HG02642 (cell line): ENCODE results near the gene VSNL1.

ENCODE experiments used
- ATAC-seq: cut with Tn5 transposase; IDR thresholded peaks from one replicate; pipeline ENCODE4 v1.9.1; 2021; ENCODE audit warnings: mild to moderate bottlenecking; ENCODE audit not compliant: unreplicated experiment, poor library complexity

Gene VSNL1

GRCh38 chr2:17636257-17636656 lies 95.8 kb downstream of the VSNL1 start:
- no peak for ATAC-seq

GRCh38 chr2:17637131-17637906 lies 96.8 kb downstream of the VSNL1 start:
- no peak for ATAC-seq

- ATAC-seq, result no peak
Measured at GRCh38 chr2:17638196-17638743, 97.8 kb downstream of the VSNL1 start.

GRCh38 chr2:17640406-17640805 lies 99.9 kb downstream of the VSNL1 start:
- no peak for ATAC-seq

DNA sequence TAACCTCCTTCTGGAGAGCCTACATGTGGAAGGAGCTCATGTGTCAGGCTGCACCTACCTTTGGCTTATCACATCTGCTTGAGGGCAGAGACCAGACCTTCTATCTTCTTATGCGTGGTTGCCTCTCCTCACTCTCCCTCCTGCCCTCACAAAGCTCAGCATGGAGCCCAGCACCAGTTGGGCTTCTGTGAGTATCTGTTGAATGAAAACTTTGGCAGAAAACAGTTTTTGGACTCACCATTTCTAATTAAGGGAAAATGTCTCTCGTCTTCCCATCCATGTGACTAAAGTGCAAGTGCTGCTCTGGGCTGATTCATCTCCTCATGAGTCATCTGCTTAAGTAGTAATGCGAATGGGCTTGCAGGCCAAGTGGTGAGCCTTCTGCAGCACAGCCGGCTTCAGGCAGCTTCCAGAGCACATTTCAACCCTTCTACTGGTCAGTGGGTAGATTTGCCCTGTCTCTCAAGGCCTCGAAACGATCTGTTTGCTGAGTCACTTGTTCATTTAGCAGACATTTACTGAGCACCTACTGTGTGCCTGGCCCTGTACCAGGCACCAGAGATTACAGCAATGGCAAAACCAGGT lies 102.6 kb downstream of the VSNL1 start:
- ATAC-seq, result no peak

DNA sequence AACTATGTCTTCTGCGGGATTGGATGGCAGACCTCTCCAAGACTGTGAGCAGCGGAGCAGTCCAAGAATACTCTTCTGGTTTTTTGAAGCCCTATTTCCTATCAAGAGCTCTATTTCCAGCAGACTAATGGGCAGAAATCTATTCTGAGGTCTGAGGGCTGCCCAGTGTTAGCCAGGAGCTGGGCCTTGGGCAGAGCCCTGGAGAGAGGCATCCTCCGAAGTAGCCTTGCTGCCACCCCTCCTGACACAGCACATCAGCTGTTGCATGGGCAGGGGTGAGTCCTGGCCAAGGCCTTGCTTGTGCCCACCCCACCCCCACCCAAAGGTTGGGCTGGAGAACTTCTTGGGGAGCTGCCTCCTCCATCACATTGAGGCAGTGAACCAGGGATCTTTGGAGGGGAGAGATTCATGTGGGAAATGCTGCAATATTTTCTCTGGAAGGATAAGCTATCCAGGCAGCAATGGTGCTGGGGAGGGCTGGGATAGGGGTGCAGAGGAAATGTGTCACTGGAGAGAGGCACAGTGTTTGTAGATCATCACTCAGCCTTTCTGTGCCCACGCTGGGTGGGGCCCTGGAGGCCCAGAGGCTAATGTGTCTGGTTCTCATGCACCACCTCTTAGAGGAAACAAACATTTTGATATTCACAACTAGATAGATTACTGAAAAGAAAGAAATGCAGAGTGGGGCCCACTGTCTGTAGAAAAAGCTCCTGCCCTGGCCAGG lies 104.7 kb downstream of the VSNL1 start:
- no peak for ATAC-seq

DNA sequence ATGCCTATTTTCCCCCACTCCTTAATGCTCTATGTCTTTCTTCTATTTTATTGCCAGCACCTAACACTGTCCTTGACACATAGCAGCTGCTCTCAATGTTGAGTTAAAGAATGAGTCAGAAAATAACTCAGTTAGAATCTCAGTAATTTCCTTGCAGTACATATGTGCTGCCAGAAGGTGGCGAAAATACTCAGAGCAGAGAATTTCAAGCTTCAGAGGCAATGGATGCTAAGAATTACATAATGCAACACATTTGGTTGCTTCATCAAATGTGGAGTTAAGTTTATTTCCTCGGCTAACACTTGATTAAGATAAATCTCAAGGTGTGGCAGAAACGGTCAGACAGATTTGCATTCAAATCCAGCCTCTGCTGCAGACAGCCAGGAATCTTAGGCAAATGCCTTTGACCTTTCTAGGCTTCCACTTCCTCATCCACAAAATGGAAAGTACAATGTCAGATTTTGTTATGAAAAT lies 105.6 kb downstream of the VSNL1 start:
- peak; percentile 85 for ATAC-seq

DNA sequence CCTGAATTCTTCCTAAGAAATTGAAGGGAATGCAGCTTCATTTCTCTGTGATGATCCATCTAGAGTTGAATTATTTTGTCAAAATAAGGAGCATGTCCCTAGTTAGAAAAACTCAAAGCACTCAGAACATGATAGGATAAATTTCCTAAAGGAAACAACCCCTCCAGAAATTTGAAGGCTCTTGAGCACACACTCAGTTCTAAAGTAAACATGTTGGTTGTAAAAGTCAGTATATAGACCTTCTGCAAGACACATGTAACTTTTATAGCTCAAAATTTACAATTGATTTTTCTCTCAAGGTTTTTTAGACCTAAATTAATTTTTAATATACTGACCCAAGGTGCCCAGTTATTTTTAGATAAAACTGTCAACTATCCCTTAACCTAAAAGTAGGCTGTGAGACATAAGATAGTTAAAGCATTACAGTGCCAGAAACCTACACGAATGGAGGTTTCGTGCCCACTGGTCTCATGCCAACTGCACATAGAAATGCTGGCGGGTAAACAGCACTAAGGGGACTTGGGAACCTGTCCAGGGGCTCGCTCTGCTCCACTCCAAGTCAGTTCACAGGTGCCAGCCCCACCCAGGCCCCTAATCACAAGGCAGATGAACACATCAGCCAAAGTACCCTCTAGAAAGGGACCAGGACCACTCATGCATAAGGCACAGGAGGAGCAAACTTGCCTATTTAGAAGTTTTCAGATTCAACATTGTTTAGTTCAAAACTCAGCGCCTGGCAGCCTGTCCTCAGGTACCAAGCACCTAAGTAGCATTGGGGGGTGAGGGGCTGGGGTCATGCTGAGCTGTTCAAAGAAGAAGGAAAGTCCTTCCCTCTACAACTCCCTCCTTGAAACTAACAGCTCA lies 106.6 kb downstream of the VSNL1 start:
- no peak for ATAC-seq

- no peak for ATAC-seq
Measured at GRCh38 chr2:17648581-17648980, 108.1 kb downstream of the VSNL1 start.

- ATAC-seq, result no peak
Measured at GRCh38 chr2:17649026-17649425, 108.5 kb downstream of the VSNL1 start.

GRCh38 chr2:17652681-17653394 lies 112.3 kb downstream of the VSNL1 start:
- no peak for ATAC-seq

DNA sequence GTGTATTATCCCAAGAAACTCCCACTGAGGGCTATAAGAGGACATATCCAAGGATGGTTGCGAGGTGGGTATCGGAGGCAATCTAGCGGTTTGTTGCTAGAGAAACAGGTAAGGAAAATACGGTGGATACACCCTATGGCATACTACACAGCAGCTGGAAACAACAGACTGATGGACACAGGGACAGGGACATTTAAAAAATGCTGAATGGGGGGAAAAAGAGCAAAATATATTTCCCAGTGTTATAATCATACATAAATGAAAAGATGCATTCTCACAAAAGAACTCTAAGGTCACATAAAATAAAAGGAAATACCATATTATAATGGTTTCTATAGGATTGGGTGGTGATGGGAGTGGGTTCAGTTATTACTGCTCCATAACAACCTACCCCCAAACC lies 117.3 kb downstream of the VSNL1 start:
- no peak for ATAC-seq

- peak; percentile 79 for ATAC-seq
Measured at GRCh38 chr2:17658251-17658843, 117.9 kb downstream of the VSNL1 start.

DNA sequence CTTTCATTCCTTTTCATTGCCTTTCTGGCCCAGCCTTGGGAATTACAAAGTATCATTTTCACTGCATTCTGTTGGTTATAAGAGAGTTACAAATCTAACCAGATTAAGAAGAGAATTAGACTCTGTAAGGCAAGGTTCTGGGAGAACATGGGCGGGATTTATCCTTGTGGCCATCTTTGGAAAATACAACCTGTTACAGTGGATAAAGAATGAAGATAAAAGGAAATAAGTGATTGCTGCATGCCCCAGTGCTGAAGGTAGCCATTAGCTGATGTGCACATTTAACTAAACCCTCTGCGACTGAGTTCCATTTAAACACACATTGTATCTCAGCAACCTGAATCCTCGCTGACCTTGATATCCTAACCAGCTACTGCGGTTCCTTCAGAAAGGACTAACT lies 119.7 kb downstream of the VSNL1 start:
- ATAC-seq, result no peak

DNA sequence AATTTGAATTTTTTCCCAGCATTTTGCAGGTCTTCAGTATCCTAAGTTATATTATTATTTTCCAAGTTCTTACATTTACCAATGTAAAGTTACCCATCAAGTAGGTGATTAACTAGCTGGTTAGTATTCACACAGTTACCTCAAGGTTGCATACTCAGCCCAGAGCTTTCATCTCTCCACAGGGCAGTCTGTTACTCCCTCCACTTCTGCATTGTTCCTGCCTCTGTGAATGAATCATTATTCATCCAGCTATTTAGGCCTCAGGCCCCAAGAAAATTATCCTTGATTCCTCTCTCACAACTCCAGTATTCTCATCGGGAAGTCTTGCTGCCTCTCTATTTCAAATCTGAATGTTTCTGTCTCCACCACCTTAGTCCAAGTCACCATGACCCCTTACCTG lies 121.0 kb downstream of the VSNL1 start:
- no peak for ATAC-seq

- ATAC-seq, result no peak
Measured at GRCh38 chr2:17662723-17663122, 122.2 kb downstream of the VSNL1 start.

- no peak for ATAC-seq
Measured at GRCh38 chr2:17664534-17664933, 124.0 kb downstream of the VSNL1 start.

DNA sequence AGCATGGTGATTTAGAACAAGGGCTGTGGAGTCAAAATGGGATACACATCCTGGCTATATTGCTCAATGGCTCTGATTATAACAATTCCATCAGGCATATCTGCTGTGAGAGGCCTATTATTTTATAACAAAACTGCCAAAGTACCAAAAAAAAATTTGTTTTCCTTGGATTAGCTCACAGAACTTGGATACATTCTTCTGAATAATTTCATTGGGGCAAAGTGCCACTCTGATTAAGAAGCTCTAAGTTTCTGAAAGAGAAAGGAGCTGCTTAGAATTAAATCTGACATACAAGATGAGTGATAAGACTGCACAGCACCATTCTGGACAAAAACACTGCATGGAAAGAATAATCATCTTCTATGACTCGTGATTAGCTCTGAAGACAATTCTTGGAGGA lies 127.4 kb downstream of the VSNL1 start:
- no peak for ATAC-seq
